ENCODE data around the gene ELFN1.
A peak's percentile ranks its signal among the peaks of the same experiment; 100 is the strongest.

The ELFN1 gene

GRCh38 chr7:1663857-1664651 is 6.0 kb upstream of the ELFN1 start:
- DNase-seq (peak; percentile 1), ATAC-seq (no peak)

GRCh38 chr7:1664711-1665548 is 5.1 kb upstream of the ELFN1 start:
- DNase-seq (peak; percentile 73), ATAC-seq (no peak)

- no peak for DNase-seq
These were observed 4.3 kb upstream of the ELFN1 start for GRCh38 chr7:1665549-1666316.

GRCh38 chr7:1666317-1666822 is 3.7 kb upstream of the ELFN1 start:
- peak; percentile 18 for DNase-seq
- no peak for ATAC-seq

More at GRCh38 chr7:1665549-1666316, 4.3 kb upstream of the ELFN1 start:
- no peak for ATAC-seq

- DNase-seq, result peak; percentile 13
- no peak for ATAC-seq
These were observed 3.1 kb upstream of the ELFN1 start for GRCh38 chr7:1666823-1667565.

GRCh38 chr7:1667566-1668395 is 2.3 kb upstream of the ELFN1 start:
- DNase-seq (peak; percentile 5), ATAC-seq (no peak)

- ATAC-seq (no peak), DNase-seq (peak; percentile 13)
These were observed 1.5 kb upstream of the ELFN1 start for GRCh38 chr7:1668396-1669063.

- DNase-seq, result peak; percentile 9
These were observed 769 bp upstream of the ELFN1 start for GRCh38 chr7:1669064-1669951.

GRCh38 chr7:1670894-1671593 is 967 bp downstream of the ELFN1 start:
- ATAC-seq (no peak), DNase-seq (no peak)

More at GRCh38 chr7:1669064-1669951, 769 bp upstream of the ELFN1 start:
- no peak for ATAC-seq

GRCh38 chr7:1671594-1672451 is 1.7 kb downstream of the ELFN1 start:
- ATAC-seq, result no peak
- no peak for DNase-seq

GRCh38 chr7:1672851-1673486 is 2.9 kb downstream of the ELFN1 start:
- ATAC-seq, result no peak
- DNase-seq, result peak; percentile 0

GRCh38 chr7:1673581-1674118 is 3.6 kb downstream of the ELFN1 start:
- ATAC-seq, result no peak
- no peak for DNase-seq

GRCh38 chr7:1674161-1675035 is 4.3 kb downstream of the ELFN1 start:
- no peak for DNase-seq
- no peak for ATAC-seq

- no peak for ATAC-seq
- no peak for DNase-seq
These were observed 5.1 kb downstream of the ELFN1 start for GRCh38 chr7:1675036-1675671.

Measured in stimulated activated naive CD8-positive, alpha-beta T cell treated with anti-CD3 and anti-CD28 coated beads, Interleukin-15, Interleukin-2, amounts not matched to agents 100 U/mL and 50 U/mL, for 24 hours (primary cell).